ENCODE measurements around the gene DERA.

DNA sequence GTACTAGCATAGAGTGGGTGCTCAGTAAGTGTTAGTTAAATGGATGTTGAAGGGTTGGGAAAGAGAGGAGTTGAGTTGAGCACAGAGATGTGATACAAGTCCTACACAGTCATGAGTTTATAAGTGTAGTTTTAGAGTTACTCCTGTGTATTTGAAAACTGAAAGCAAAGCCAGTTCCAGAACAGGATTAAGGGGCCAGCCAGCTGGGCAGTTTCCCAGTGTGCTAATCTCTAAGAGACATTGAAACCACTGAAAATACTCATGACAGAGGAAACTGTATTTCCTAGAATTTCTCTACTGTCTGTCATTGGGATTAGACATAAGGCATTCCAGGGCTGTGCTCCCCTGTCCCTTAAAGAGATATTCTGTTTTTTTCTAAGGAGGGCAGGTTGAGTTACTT is 101.0 kb downstream of the DERA start:
- no peak for TF ChIP-seq EZH2 (IDR thresholded peaks at IDR 0.05; ENCODE audit: low read length)
- TF ChIP-seq, protein P1, sequence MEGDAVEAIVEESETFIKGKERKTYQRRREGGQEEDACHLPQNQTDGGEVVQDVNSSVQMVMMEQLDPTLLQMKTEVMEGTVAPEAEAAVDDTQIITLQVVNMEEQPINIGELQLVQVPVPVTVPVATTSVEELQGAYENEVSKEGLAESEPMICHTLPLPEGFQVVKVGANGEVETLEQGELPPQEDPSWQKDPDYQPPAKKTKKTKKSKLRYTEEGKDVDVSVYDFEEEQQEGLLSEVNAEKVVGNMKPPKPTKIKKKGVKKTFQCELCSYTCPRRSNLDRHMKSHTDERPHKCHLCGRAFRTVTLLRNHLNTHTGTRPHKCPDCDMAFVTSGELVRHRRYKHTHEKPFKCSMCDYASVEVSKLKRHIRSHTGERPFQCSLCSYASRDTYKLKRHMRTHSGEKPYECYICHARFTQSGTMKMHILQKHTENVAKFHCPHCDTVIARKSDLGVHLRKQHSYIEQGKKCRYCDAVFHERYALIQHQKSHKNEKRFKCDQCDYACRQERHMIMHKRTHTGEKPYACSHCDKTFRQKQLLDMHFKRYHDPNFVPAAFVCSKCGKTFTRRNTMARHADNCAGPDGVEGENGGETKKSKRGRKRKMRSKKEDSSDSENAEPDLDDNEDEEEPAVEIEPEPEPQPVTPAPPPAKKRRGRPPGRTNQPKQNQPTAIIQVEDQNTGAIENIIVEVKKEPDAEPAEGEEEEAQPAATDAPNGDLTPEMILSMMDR (optimal IDR thresholded peaks at IDR 0.05 in 1 of 3, IDR thresholded peaks at IDR 0.05 in 1 of 3, conservative IDR thresholded peaks at IDR 0.05 in 1 of 3; ENCODE audit: extremely low read depth in 1 of 3, insufficient read depth in 2 of 3, low read length in 3 of 3) = no peak

All from keratinocyte (primary cell).